ENCODE data around the gene GPC6.

DNA sequence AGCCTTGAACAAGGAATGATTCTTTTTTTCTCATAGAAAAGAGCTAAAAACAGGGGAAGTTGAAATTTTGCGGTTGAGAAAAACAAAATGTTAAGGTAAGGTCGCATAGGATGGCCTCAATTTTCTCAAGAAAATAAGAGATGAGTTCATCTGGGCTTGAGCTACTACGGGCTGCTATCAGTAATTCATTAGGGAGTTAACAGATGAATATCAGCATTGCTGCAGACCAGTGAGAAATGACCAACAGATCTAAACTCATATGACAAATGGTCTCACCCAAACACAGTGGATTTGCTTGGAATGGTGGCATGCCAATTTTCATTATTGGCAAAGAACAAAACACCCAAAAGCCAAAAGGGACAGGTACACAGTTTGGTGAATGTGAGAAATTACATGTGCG lies 56.6 kb downstream of the GPC6 start:
- no peak for TF ChIP-seq CTBP1 (IDR thresholded peaks at IDR 0.05; ENCODE audit: borderline replicate concordance)
- TF ChIP-seq LEF1 (IDR thresholded peaks at IDR 0.05) = no peak
- no peak for TF ChIP-seq E2F8 (IDR thresholded peaks at IDR 0.05; ENCODE audit: low read depth, partially characterized antibody)
